Activated CD8-positive, alpha-beta T cell treated with anti-CD3 and anti-CD28 coated beads for 36 hours (primary cell): ENCODE results near the gene NDST4. TPM values are rescaled to one million over a fixed set of nuclear protein-coding genes. Genes with fewer than 3 reads are reported as not detected.

Source experiments
- ATAC-seq: fragments of 200-7000 bp; cut with Tn5 transposase; one replicate; pipeline ENCODE4 v1.10.0; 2021; ENCODE audit warnings: mild to moderate bottlenecking, moderate library complexity
- CTCF ChIA-PET: fragments of 350-600 bp; sonication (Branson Sonifier 250); formaldehyde crosslinking; loops from one replicate; lab custom pipeline; 2021; ENCODE audit warnings: antibody characterized with exemption; lab: Charles Lee
- POLR2A ChIA-PET: fragments of 350-600 bp; sonication (Branson Sonifier 250); formaldehyde crosslinking; loops from one replicate; lab custom pipeline; 2021; ENCODE audit warnings: antibody characterized with exemption; lab: Charles Lee
- DNase-seq: peaks from one replicate; pipeline ENCODE4 v3.0.0-alpha.2; 2020
- H3K27ac Mint-ChIP-seq: one replicate; pipeline ENCODE4 v1.8.0; 2021; ENCODE audit warnings: mild to moderate bottlenecking, mixed read lengths
- H3K27me3 Mint-ChIP-seq: one replicate; pipeline ENCODE4 v1.8.0; 2021; ENCODE audit warnings: mixed read lengths
- H3K36me3 Mint-ChIP-seq: one replicate; pipeline ENCODE4 v1.8.0; 2021; ENCODE audit warnings: low read depth, mixed read lengths
- H3K4me1 Mint-ChIP-seq: one replicate; pipeline ENCODE4 v1.8.0; 2021; ENCODE audit warnings: low read depth, mixed read lengths
- H3K4me3 Mint-ChIP-seq: one replicate; pipeline ENCODE4 v1.8.0; 2021; ENCODE audit warnings: mild to moderate bottlenecking, moderate library complexity, mixed read lengths
- H3K9me3 Mint-ChIP-seq: one replicate; pipeline ENCODE4 v1.8.0; 2021; ENCODE audit warnings: mixed read lengths
- intact Hi-C: fragments of 100-400 bp; cut with micrococcal nuclease; formaldehyde crosslinking; loops from one replicate; pipeline ENCODE4 v1.10.0; 2022
- total RNA-seq, 2 experiments: library from RNA; stranded (reverse); gene quantifications; one replicate each; pipeline ENCODE4 v1.2.3, GENCODE V29; 2021
- TF ChIP-seq, protein P1 (sequence below): fragments of 200-600 bp; IDR thresholded peaks from one replicate; pipeline ENCODE4 v1.8.0; 2022; ENCODE audit warnings: antibody characterized with exemption, mild to moderate bottlenecking

Gene NDST4
- total RNA-seq, 2 experiments from 2014 or later = not detected

- Mint-ChIP-seq H3K4me3 (no peak overlapping the region), H3K4me1 (no peaks in the 10 kb centered on the region), H3K36me3 (no peaks in the 10 kb centered on the region), H3K9me3 (no peaks in the 10 kb centered on the region), H3K27me3 (no peaks in the 10 kb centered on the region), H3K27ac (no peak overlapping the region)
- ChIA-PET POLR2A (no interaction called here), CTCF (no interaction called here)
- TF ChIP-seq, protein P1, sequence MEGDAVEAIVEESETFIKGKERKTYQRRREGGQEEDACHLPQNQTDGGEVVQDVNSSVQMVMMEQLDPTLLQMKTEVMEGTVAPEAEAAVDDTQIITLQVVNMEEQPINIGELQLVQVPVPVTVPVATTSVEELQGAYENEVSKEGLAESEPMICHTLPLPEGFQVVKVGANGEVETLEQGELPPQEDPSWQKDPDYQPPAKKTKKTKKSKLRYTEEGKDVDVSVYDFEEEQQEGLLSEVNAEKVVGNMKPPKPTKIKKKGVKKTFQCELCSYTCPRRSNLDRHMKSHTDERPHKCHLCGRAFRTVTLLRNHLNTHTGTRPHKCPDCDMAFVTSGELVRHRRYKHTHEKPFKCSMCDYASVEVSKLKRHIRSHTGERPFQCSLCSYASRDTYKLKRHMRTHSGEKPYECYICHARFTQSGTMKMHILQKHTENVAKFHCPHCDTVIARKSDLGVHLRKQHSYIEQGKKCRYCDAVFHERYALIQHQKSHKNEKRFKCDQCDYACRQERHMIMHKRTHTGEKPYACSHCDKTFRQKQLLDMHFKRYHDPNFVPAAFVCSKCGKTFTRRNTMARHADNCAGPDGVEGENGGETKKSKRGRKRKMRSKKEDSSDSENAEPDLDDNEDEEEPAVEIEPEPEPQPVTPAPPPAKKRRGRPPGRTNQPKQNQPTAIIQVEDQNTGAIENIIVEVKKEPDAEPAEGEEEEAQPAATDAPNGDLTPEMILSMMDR = no peak
- intact Hi-C loops = no loop called here
- no peak for ATAC-seq
- no peak for DNase-seq
Observed at GRCh38 chr4:115126491-115126890, 13.1 kb upstream of the NDST4 start.

DNA sequence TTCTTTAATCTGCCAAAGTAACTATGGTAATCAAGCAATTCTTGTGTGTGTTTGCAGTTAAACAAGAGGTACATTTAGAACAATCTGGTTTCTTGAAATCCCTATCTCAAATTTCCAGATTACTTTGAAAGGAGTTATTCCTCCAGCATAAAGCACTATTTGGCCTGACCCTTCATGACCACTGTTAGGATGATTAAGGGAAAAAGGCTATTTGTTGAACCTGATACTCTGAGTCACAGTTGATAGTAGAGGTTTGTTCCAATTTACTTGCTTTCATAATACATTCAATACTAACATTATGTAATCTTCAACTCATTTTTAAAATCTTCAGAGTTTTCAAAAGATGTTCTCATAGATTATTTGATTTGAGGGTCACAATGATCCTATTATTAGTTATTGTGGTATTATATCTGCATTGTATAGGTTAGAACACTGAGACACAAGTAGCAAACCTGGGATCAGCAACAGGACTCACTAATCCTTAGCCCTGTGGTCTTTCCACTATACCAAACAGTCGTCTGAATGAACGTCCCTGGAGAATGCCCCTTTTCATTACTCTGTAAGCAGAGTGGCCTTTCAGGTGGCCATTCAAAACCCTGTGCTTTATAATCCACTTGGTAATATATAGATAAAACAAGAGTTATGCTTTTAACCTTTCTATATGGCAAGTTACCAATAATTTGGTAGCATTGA lies 8.1 kb upstream of the NDST4 start:
- no peaks in the 10 kb centered on the region for H3K4me1 Mint-ChIP-seq
- H3K27me3 Mint-ChIP-seq = no peaks in the 10 kb centered on the region
- ChIA-PET CTCF (no interaction called here), POLR2A (no interaction called here)
- H3K4me3 Mint-ChIP-seq = no peak overlapping the region
- TF ChIP-seq, protein P1 = no peak
- H3K27ac Mint-ChIP-seq = no peak overlapping the region
- no peak for ATAC-seq
- H3K36me3 Mint-ChIP-seq = no peaks in the 10 kb centered on the region
- intact Hi-C loops = no loop called here
- no peaks in the 10 kb centered on the region for H3K9me3 Mint-ChIP-seq
- DNase-seq = no peak

DNA sequence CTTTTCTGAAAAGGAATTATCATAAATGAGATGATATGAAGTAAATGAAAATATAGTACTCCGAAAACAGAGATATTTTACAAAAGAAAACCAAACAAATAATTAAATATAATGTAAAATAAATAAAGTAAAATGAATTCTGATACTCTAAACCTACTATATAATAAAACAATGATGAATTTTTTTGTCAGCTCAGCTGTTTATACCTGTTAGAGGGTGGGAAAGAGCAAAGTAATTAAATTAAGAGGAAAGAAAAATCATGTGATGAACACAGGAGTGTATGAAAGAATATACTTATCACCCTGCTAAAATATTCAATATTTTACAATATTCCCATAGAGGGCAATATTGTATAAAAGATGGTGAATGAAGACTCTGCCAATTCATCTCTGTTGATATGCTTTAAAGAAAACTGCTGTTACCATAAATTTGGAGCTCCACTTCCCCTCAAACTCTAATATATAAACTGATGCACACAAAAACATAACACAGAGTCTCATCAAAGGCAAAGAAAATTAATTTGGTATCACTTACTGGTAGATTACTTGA lies 6.5 kb upstream of the NDST4 start:
- intact Hi-C loops = no loop called here
- Mint-ChIP-seq H3K27me3 (no peaks in the 10 kb centered on the region), H3K4me1 (no peaks in the 10 kb centered on the region), H3K36me3 (no peaks in the 10 kb centered on the region), H3K9me3 (no peaks in the 10 kb centered on the region), H3K27ac (no peak overlapping the region), H3K4me3 (no peak overlapping the region)
- DNase-seq (no peak), ATAC-seq (no peak)
- ChIA-PET POLR2A (no interaction called here), CTCF (no interaction called here)
- TF ChIP-seq, protein P1 = no peak

GRCh38 chr4:115117651-115118050 lies 4.2 kb upstream of the NDST4 start:
- intact Hi-C loops = no loop called here
- H3K9me3 Mint-ChIP-seq = no peaks in the 10 kb centered on the region
- no peaks in the 10 kb centered on the region for H3K36me3 Mint-ChIP-seq
- ChIA-PET CTCF (no interaction called here), POLR2A (no interaction called here)
- no peak overlapping the region for H3K4me3 Mint-ChIP-seq
- ATAC-seq (no peak), DNase-seq (no peak)
- H3K27ac Mint-ChIP-seq = no peak overlapping the region
- no peaks in the 10 kb centered on the region for H3K4me1 Mint-ChIP-seq
- TF ChIP-seq, protein P1 = no peak
- no peaks in the 10 kb centered on the region for H3K27me3 Mint-ChIP-seq
